IPS-NIHi11 (cell line): ENCODE measurements around the gene PER2.

Experiments
- DNase-seq: peaks from one replicate; pipeline ENCODE4 v3.0.0; 2012; ENCODE audit warnings: mixed read lengths, low spot score

PER2 gene

DNA sequence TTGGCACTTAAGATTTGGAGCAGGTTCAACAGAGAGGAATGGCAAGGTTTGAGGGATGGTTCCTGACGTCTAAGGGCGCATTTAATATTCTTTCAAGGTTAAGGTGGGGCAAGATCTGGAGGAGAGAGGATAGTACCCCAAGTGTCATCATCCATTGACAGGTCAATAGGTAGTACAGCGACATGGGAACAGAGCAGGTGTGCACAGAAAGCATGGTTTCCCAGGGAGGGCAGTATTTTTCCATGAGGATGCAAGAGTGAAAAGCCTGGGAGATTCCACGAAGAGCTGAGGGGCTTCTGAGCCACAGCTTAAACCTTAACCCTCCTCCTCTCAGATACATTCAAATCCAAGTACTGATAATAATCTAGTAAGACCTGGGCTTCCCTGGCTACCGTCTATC lies 57.7 kb downstream of the PER2 start:
- DNase-seq = no peak

DNA sequence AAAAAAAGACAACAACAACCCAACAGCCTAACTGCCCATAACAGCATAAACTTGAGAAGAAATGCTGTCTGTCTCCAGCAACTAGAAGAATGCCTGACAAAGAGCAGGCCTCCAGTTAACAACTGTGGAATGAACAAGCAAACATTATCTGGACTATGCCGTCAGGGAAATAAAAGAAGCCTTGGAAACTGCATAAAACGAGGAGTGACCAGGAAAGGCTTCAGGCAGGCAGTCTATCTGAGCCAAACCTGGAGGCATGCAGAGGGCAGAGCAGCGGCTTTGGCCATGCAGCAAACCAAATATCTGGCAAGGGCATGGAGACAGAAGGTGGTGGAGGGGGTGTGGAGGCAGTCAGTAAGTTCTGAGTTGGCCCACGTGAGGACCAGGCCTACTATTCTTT lies 59.7 kb downstream of the PER2 start:
- DNase-seq = no peak

DNA sequence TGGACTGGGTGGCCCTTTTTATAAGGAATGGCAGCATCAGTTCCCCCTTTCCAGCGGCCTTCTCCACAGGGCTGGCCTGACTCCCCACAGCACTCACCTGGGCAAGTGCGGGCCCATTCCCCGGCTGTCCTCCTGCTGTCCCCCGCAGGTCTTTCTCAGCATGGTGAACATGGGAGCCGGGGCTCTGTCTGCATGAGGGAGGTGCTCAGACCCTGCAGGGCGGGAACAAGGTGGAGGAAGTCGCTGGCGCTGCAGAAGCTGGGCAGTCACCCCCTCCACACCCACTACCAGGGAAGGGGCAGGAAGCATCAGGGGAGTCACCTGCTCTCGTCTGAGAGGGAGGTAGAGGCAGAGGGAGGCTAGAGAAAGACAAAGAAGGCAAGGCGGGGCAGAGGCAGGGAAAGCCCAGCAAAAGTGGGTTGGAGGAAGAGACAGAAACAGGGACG lies 60.8 kb downstream of the PER2 start:
- no peak for DNase-seq

DNA sequence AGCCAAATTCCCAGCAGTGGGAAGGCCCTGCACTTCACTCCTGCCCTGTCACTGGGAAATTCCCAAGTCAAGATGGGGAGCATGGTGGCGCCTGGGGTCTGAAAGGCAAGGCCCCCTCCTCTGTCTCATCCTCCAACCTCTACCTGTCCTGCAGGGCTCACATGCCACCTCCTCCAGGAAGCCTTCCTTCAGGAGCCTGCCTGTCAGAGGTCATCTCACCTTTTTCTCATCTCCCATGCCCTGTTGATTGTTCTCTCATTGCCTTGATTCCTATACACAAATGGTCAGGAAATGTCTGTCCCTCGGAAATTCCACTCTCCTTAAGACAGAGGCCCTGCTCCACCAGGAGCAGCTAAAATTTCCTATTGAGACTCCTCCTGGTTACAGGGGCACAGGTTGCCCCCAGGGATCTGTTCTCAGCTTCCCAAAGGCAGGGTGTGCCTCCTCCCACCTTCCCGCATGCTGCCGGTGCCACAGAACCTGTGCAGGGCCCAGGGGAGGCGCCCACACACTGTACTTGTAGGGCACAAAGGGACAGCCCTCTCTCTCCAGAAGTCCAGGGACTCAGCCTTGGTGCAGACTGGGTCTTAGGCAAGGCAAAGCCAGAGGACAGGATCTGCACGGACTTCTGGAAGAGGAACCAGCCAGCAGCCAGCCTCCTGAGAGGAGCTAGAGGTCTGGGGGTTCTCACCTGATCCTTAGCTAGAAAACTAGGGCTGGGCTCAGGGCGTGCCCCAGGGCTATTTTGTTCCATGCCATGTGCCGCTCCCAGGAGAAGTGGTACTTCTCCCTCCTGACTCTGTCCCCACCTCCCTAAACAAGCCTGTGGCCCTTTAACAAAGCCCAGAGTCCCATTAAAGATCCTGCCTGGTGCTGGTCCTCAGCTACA lies 61.5 kb downstream of the PER2 start:
- DNase-seq = no peak

DNA sequence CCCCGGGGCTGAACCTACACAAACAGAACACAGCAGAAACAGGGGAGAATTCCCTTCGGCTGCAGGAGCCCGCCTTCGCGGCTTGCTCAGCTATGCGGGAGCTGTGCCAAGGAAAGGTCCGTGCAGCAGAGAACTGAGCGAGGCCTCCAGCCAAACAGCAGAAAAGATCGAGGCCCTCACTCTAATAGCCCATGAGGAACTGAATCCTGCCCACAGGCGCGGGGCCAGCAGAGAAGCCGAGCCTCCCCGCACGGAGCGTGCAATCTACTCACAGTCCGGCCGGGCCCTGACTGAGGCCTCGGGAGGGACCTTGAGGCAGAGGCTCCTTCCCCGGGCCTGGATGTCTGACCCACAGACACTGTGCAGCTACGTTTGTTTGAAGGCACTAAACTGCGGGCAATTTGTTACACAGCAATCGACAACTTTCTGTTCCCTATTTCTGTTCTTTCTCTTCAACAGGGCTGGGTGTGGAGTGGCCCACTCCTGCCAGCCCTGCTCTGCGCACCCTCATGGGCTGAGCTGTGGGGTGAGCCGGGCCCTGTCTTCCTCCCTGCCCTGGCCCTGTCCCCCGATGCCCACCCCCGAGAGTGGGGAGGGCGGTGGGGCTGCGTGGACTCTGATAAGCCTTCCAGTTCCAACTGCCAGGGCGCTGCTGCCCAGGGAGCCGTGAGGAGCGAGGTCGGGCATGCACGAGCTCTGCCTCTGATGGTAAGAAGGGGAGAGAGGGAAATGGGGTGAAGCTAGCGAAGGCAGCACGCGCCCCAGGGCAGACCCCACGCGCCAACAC lies 62.3 kb downstream of the PER2 start:
- DNase-seq = no peak

DNA sequence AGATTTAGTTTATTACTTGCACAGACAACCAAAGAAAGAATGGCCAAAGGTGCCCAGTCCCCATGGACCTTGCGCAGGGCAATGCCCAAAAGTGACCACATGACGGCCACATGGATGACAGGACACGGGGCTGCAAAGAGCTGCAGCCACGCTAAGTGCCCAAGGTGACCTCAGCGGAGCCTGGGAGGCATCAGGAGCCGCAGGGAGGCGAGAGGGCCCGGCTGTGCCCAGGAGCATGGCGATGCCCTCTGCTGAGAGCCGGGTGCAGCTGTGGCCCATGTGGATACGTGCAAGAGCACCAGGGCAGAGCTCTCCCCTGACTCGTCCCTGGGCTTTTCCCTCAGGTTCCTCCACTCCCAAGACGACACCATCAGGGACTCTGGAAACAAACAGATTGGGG lies 63.3 kb downstream of the PER2 start:
- no peak for DNase-seq

DNA sequence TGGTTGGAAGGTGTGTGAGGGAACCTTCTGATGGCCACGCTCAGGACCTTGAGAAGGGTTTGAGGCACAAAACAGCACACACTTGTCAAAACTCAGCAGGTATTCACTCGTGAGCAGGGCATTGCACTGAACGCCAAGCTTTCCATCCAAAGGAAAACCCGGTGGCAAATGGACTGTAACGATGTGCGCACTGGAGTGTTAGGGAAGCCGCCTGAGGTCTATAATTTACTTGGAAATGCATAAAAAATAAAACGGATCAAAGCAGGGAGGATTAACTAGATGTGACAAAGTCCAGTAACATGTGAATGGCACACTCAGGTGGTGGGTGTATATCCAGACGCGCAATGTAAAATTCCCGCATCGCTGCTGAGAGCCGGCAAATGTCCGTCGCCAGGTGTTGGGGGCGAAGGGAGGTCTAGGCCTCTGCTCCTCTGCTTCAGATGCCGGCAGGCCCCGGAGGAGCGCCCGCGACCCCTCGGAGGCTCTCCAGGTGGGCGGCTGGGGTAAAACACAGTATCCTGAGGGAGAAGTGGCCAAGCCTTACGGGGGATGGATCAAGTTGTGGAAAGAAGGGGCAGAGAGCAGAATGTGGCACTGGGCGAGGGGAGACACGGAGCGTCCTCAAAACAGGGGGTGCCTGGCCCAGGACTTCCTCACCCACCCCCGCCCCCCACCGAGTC lies 63.9 kb downstream of the PER2 start:
- no peak for DNase-seq

DNA sequence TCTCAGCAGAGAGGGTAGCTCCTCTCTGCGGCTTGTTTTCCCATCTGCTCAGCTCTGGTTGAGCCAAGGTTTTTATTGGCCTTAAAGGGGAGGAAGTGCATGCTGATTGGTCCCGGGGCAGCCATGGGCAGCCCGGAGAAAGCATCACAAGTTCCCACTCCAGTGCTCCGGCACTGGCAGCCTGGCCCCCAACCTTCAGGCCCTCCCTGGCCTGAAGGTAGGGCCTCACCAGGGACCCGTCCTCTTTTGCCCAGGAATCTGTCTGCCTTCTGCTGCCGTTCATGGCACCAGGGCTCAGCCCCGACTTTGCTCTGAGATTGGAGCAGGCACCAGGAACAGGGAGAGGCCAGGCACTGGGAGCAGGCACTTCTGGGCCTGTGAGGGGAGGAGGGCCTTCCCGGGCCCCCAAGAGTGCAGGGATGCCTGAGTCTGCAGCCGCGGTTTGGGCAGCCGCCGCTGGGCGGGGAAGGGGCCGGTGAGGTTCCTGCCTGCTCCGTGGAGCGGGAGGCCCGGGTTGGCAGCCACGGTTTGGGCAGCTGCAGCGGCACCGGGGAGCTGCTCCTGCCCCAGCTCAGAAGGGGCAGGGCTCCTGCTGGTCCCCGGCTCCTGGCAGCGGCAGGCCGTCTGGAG lies 67.4 kb downstream of the PER2 start:
- no peak for DNase-seq

DNA sequence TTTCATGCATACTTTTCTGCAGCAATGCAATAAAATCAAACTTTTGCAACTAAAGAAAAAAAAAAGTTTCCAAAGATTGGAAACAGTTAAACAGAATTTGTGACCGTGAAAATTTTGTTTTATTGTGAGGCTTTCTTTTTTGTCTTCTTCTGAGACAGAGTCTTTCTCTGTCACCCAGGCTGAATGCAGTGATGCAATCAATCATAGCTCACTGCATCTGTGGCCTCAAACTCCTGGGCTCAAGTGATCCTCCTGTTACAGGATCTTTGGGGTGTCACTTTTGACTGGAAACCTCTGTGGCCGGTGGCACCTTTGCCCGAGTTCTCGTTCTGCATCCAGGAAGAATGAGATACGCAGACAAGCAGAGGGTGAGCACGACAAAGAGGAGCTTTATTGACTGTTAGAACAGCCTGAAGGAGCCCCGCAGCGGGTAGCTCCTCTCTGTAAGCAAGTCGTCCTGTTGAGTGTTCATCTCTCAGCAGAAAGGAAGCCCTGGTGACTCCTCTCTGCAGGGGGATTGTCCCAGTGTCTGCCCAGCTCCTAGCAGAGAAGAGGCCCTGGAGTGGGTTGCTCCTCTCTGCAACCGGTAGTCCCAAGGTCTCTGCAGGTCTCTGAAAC lies 68.0 kb downstream of the PER2 start:
- DNase-seq = no peak

DNA sequence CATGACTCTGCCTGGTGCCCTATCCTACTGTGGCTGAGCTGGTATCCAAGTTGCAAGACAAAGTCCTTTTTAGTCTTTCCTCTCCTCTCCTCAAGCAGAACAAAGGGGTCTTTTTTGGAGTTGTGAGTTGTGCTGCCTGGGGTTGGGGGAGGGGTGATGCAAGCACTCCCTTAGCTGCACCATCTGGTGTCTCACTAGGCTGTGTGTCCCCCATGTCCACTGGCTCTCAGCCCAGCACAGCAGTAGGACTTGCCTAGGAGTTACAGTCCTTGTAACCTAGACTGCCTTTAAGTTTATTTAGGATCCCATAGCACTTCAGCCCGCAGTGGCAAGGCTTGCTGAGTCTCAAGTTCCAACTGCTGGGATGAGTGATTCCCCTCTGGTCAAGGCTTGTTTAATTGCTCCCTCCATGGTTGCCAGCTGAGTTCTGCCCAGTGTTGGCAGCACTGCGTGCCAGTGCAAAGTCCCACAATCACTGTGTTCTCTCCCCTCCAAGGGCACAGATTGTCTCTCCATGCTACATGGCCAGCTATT lies 71.7 kb downstream of the PER2 start:
- DNase-seq = no peak

DNA sequence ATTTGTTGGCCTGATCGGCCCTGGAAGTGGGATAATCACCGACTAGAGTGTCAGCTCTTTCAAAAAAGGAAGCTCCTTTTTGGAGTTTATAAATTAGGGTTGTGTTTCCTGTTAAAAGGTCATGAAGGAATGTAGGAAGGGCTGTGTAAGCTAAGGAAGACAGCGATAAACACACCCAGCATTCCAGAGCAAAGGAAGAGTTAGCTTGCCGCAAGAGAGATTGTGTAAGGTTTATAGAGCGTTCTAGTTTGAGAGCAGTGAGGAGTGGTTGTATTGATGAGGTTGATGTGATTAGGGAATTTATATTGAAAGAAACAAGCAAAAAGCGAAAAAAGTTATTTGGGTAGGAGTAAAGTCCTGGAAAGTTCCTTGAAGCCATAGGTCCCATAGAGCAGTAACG lies 81.4 kb downstream of the PER2 start:
- no peak for DNase-seq

DNA sequence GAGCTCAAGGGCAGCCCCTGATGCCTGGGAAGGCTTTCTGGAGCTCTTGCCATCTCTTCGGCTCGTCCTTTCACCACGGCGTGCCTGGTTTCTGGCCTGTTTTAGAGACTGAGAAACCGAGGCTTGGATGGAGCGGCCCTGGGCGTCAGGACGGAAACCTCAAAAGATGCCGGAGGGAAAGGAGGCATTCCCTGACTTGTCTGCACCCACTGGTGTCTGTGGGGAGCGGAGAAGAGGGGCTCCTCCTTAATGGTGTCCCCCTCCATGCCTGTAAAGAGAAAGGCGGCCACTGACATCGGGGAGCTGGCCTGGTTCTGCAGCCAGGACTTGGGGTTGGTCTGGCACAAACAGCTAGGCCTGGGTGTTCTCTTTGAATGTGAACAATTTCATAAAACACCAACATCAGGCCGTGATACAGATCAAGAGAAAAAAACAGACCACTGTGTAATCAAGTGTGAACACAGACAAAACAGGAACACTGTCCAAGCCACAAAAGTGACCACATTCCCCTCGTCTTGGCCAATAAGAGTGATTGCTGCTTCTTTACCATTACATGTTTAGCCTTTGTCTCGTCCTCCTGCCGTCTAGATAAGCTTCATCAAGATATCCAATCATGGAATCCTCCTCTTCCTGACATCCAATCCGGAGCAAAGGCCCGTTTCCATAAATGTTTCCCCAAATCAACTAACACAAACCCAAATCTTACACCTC lies 84.3 kb downstream of the PER2 start:
- no peak for DNase-seq

DNA sequence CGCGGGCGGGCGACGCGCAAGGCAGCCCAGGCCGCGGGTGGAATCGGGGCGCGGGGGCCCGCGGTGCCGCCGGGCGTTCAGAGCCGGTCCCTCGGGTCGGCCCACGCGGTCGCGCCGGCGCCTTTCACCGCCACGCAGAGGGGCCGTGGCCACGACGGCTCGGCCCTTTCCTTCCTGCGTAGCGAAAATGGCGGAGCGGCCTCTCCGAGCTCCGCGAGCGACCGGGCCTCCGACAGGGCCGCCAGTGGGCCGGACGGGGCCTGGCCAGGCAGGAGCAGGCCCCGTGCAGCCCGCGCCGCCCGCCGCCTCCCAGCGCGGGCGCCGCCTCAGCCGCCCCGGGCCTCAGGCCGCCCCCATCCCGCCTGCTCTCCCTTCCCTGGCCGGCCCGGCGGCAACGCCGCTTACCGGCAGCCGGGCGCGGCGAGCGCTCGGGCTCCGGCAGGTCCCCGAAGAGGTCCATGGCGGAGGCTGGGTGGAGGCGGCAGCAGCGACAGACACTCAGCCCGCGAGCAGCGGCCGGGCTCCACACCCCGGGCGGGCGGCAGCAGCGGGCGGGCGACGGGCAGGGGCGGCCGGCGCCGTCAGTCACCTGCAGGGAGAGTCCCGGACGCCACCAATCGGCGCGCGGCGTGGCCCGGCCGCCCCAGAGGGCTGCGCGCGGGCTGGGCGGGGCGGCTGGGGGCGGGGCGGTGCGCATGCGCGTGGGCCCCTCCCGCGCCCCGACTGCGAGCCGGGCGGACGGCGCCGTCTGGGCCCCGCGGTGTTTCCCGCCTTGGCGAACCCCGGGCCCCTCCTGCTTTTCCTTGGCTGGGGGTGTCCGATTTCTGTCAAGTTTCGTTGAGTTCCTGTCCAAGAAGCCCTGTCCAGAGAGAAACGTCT lies 85.1 kb downstream of the PER2 start, which contains the start of gene ILKAP:
TSS of gene ILKAP (minus strand) at position 602 of the 879 bp plus-strand sequence. CDS start at position 460, 142 bp downstream.
- DNase-seq = peak; percentile 100

DNA sequence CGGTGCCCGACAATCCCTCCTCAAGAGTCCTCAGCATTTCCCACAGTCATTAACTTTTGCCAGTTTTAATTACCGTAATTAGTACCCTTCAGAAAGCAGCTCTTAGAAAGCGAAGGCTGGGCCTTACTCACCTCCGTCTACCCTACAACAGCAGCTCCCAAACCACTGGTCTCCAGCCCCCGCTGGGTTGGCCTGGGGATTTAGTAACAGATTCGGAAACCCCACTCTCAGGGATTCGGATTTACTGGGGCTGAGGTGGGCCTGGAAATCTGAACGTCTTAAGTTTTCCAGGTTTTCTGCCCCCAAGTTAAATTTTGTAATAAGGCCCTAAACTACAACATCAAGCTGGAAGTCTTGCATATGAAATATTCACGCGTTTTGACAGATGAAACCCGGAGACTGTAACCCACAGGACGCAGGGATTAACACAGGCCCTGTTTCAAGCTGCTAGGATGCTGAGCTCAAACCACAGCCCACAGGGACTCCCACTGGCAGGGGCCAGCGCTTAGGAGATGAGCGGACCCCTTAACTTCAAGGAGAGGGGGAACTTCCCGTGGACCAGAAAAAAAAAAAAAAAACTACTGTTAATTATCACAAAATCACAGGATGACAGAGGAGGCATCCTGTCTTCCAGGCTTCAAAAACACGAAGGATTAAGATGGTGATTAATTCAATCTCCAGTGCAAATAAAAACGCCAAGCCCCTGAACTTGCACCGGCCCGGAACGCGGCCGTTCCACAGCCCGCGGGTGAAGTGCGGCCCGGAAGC lies 85.9 kb downstream of the PER2 start:
- DNase-seq = peak; percentile 45
